ENCODE data around the gene DNAJA4.

DNA sequence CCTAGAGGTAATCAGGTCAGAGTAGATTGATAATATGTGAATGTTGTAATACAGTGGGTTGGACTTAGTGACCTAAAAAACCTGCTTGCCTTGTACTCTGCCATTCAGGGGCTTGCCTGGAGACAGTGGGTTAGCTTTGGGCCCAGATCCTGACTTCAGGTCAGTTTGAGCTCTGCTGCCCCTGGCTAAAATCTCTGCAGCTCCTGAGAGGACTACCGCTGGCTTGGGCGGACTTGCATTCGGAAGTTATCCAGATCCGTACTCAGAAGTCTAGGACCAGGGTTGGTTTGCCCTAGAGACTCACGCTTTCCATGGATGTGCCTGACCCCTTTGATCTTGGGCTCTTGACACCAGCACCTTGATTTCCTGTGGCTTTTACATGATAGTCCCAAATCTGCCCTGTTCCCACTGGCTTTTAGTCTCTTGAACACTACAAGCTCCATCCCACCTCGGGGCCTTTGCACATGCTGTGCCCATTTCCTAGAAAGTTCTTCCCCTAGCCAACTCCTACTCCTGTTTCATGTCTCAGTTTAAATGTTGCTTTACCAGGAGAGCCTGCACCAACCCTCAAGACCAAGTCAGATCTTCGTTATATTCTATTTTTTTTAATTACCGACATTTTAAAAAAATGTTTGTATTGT lies 35.9 kb upstream of the DNAJA4 start:
- TF ChIP-seq, protein P1, sequence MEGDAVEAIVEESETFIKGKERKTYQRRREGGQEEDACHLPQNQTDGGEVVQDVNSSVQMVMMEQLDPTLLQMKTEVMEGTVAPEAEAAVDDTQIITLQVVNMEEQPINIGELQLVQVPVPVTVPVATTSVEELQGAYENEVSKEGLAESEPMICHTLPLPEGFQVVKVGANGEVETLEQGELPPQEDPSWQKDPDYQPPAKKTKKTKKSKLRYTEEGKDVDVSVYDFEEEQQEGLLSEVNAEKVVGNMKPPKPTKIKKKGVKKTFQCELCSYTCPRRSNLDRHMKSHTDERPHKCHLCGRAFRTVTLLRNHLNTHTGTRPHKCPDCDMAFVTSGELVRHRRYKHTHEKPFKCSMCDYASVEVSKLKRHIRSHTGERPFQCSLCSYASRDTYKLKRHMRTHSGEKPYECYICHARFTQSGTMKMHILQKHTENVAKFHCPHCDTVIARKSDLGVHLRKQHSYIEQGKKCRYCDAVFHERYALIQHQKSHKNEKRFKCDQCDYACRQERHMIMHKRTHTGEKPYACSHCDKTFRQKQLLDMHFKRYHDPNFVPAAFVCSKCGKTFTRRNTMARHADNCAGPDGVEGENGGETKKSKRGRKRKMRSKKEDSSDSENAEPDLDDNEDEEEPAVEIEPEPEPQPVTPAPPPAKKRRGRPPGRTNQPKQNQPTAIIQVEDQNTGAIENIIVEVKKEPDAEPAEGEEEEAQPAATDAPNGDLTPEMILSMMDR (conservative IDR thresholded peaks at IDR 0.05 in 1 of 2, IDR thresholded peaks at IDR 0.05 in 1 of 2; ENCODE audit: extremely low read depth in 1 of 2, insufficient read depth in 1 of 2, low read depth in 1 of 2, low read length in 2 of 2), result no peak
- no peak for TF ChIP-seq EZH2 (IDR thresholded peaks at IDR 0.05; ENCODE audit: borderline replicate concordance, low read length)

All from mammary epithelial cell (primary cell).